Brain microvascular endothelial cell (primary cell): ENCODE data around the gene LIPG.

Source experiments
- DNase-seq: peaks from one replicate; pipeline ENCODE4 v3.0.0-alpha.2; 2020
- H3K27ac ChIP-seq: fragments of 250-450 bp; sonication (Bioruptor Pico); 2 replicates; pipeline ENCODE4 v1.5.1; 2020; ENCODE audit warnings: mild to moderate bottlenecking, moderate library complexity
- H3K27me3 ChIP-seq: fragments of 250-450 bp; sonication (Bioruptor Pico); replicated peaks from 2 replicates; pipeline ENCODE4 v1.5.1; 2020; ENCODE audit warnings: mild to moderate bottlenecking
- H3K36me3 ChIP-seq: fragments of 250-450 bp; sonication (Bioruptor Pico); replicated peaks from 2 replicates; pipeline ENCODE4 v1.5.1; 2020; ENCODE audit warnings: mild to moderate bottlenecking
- H3K4me3 ChIP-seq: 2 replicates; pipeline ENCODE4 v1.5.1; 2011; ENCODE audit warnings: low read depth, mild to moderate bottlenecking, control low read depth, low read length, moderate library complexity
- in situ Hi-C: cut with HindIII; loops from 2 replicates; pipeline ENCODE4 v1.10.0; 2017; ENCODE audit warnings: low sequenced_read_pairs, low pct_ligation_motif_present
- TF ChIP-seq, protein P1 (sequence below): IDR thresholded peaks from 2 replicates; pipeline ENCODE4 v1.5.1; 2011; ENCODE audit warnings: low read depth, mild to moderate bottlenecking, moderate library complexity, low read length, control low read depth, inconsistent platforms; ENCODE audit errors: missing control alignments

The LIPG gene

DNA sequence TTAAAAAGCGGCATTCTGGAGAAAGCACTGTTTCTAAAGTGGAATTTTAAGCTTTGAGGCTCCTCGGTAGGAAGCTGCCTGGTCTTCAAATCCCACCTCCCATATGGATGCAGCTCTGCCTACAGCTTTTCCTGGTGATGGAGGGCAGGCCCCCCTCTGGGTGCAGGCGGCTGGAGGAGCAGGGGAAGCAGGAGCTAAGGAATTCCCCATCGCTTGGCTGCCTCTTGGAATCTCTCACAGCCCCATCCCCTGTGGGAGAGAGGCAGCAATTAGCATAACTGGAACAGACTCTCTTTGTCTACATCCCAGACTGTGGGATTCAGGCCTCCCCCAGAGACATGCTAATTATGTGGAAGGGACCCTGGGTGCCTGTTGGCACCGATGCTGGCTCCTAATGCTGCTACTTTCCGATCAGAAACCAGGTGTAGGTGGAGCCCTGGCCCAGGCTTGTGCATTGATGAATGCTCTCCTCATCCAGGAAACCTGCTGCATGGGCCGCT lies 51.3 kb downstream of the LIPG start:
- no peak overlapping the region for H3K4me3 ChIP-seq
- no peak overlapping the region for H3K27ac ChIP-seq
- H3K27me3 ChIP-seq: no peaks in the 10 kb centered on the region
- in situ Hi-C loops: no loop called here
- TF ChIP-seq, protein P1, sequence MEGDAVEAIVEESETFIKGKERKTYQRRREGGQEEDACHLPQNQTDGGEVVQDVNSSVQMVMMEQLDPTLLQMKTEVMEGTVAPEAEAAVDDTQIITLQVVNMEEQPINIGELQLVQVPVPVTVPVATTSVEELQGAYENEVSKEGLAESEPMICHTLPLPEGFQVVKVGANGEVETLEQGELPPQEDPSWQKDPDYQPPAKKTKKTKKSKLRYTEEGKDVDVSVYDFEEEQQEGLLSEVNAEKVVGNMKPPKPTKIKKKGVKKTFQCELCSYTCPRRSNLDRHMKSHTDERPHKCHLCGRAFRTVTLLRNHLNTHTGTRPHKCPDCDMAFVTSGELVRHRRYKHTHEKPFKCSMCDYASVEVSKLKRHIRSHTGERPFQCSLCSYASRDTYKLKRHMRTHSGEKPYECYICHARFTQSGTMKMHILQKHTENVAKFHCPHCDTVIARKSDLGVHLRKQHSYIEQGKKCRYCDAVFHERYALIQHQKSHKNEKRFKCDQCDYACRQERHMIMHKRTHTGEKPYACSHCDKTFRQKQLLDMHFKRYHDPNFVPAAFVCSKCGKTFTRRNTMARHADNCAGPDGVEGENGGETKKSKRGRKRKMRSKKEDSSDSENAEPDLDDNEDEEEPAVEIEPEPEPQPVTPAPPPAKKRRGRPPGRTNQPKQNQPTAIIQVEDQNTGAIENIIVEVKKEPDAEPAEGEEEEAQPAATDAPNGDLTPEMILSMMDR: no peak
- no peak for DNase-seq
- no peaks in the 10 kb centered on the region for H3K36me3 ChIP-seq

DNA sequence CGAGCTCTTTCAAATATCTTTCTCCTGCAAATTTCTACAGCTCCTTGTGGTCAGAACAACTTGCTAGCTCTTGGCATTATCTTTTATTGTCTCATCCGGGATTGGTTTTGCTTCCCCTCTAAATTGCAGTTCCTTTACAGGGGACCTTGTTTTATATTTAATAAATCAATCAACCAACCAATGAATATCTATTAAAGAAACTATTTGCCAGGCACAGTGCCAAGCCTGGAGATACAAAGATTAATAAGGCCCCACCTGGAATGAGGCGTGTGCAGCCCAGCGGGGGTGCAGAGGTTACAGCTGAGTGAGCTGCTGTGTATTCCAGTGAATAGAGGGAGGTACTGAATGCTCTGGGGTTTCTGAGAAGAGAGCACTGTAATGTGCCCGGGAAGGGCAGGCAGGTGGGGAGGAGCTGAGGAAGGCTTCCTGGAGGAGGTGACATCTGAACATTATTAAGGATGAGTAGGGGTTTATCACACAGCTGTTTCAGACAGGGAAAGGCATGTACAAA lies 51.8 kb downstream of the LIPG start:
- DNase-seq: no peak
- no peak overlapping the region for H3K27ac ChIP-seq
- H3K36me3 ChIP-seq: no peaks in the 10 kb centered on the region
- H3K27me3 ChIP-seq: no peaks in the 10 kb centered on the region
- H3K4me3 ChIP-seq: no peak overlapping the region
- in situ Hi-C loops: no loop called here
- TF ChIP-seq, protein P1: no peak

DNA sequence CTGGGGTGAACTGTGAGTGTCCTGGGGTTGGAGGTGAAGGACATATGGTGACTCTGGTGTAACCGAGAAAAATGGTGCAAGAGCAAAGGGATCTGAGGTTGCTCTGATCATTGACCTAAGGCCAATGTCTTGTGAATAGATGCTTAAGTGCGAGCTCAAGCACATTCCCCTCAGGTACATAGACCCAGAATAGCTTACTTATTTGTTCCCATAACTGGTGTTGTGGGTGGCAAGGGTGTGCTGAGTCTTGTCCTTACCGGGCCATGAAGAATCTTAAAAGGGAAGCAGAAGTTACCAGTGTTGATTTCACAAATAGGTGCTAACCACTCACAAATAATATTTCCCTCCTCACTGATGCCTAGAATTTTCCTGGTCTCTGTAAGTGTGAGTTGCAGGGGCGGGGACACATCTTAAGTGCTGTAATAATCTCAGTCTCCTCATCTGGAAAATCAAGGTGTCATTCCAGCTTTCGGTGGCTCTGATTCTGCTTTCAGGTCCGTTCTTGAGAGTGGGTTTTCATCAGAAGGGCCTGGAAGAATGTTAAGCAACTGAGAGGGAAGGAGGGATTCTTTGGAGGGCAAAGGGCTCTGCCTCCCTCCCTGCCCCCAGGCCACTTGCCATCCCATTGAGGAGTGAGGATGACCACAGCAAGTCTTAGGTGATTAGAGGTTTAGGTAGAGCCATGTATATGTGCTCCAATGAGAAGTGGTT lies 54.9 kb downstream of the LIPG start:
- H3K36me3 ChIP-seq: no peaks in the 10 kb centered on the region
- H3K27me3 ChIP-seq: peaks cover 2% of the 10 kb centered on the region
- no peak for DNase-seq
- TF ChIP-seq, protein P1: no peak
- in situ Hi-C loops: no loop called here
- no peak overlapping the region for H3K4me3 ChIP-seq
- no peak overlapping the region for H3K27ac ChIP-seq

DNA sequence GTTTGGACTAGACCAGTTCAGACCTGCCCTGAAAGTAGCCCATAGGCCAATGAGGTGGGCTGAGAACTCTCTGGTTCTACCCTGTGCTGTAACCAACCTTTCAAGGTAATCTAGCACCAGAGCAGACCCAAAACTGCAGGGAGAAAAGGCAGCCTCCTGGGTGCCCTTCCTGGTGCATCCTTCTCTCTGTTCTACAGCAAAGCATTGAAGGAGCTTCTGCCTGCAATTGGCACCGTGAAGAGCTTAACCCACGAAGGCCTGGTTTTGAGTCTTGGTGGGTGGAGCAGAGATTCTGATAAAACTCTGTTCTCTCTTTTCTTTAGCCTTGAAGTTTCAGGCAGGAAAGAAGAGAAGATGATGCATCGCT lies 55.5 kb downstream of the LIPG start:
- DNase-seq: no peak
- in situ Hi-C loops: no loop called here
- no peak overlapping the region for H3K27ac ChIP-seq
- peaks cover 2% of the 10 kb centered on the region for H3K27me3 ChIP-seq
- TF ChIP-seq, protein P1: no peak
- no peak overlapping the region for H3K4me3 ChIP-seq
- no peaks in the 10 kb centered on the region for H3K36me3 ChIP-seq

DNA sequence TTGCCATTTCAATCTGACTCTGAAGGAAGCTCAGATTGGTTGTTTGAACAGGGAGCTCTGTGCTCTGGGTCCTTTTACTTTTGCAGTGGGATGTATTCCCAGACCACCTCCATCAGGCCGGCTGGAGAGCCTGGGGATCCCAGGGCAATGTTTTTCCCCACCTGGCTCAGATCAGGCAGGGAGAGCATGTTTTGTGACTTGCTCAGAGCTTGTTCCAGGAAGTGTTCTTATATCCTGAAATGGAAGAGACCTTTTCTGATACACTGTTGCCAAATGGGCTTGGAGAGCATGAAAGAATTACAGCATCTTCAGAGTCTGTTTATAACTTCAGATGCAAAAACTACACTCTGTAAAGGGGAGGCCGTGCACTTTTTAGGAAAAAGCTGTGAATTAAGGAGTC lies 56.0 kb downstream of the LIPG start:
- no peak overlapping the region for H3K27ac ChIP-seq
- peaks cover 2% of the 10 kb centered on the region for H3K27me3 ChIP-seq
- no peak for DNase-seq
- H3K4me3 ChIP-seq: no peak overlapping the region
- no peaks in the 10 kb centered on the region for H3K36me3 ChIP-seq
- TF ChIP-seq, protein P1: no peak
- in situ Hi-C loops: no loop called here
